Hematopoietic multipotent progenitor cell (in vitro differentiated cells): ENCODE results near the gene PRODH. TPM values are rescaled to one million over a fixed set of nuclear protein-coding genes. Genes with fewer than 3 reads are reported as not detected.
"Not testable (repeated sequence)": the region's sequence is repeated elsewhere in the genome, so short reads cannot be mapped to it uniquely, and the experiment has no call there.

Source experiments
- DNase-seq, 3 donors: peaks; one replicate each; pipeline ENCODE4 v3.0.0-alpha.2; 2011 to 2015; ENCODE audit warnings: low read depth in 2 of 3, low spot score in 2 of 3
- total RNA-seq: library from RNA; depleted of rRNA; stranded (reverse); fragments of >200 nt; gene quantifications from one replicate; pipeline ENCODE4 v1.2.3, GENCODE V29; 2012

The PRODH gene
- total RNA-seq, 1 donor: 4.0 TPM

- not testable (repeated sequence) for DNase-seq
Observed at GRCh38 chr22:18914558-18914957, 21.5 kb downstream of the PRODH start.

GRCh38 chr22:18912264-18912946 is 23.7 kb downstream of the PRODH start:
- DNase-seq: not testable (repeated sequence)

GRCh38 chr22:18911535-18911934 is 24.6 kb downstream of the PRODH start:
- not testable (repeated sequence) for DNase-seq

- no peak for DNase-seq
Observed at GRCh38 chr22:18909556-18909955, 26.5 kb downstream of the PRODH start.

- no peak for DNase-seq
Observed at GRCh38 chr22:18906896-18907295, 29.2 kb downstream of the PRODH start.

GRCh38 chr22:18906410-18906745 is 29.7 kb downstream of the PRODH start:
- DNase-seq: not testable (repeated sequence)

GRCh38 chr22:18905540-18906409 is 30.3 kb downstream of the PRODH start, which contains the start of gene DGCR6:
Gene DGCR6 (plus strand): TSS chr22:18906320. CDS start chr22:18906375, 55 bp downstream.
- DNase-seq: no peak

GRCh38 chr22:18896037-18896657 is 39.9 kb downstream of the PRODH start:
- DNase-seq: not testable (repeated sequence)

GRCh38 chr22:18893775-18894174 is 42.3 kb downstream of the PRODH start:
- not testable (repeated sequence) for DNase-seq

- not testable (repeated sequence) for DNase-seq
Observed at GRCh38 chr22:18890510-18891192, 45.4 kb downstream of the PRODH start.

GRCh38 chr22:18888115-18888514 is 48.0 kb downstream of the PRODH start:
- DNase-seq: no peak

- not testable (repeated sequence) for DNase-seq
Observed at GRCh38 chr22:18884465-18884864, 51.6 kb downstream of the PRODH start.

- peak in 1 of 3 donors; percentile 16 for DNase-seq
Observed at GRCh38 chr22:18881260-18881659, 54.8 kb downstream of the PRODH start.

Other genes with a start within 250 kb of the PRODH start
- 8.3 TPM for gene DGCR6, start 30.0 kb downstream of the PRODH start, total RNA-seq
- 80.0 TPM for gene DGCR2, start 186.1 kb upstream of the PRODH start, total RNA-seq
- gene TSSK2, start 195.0 kb upstream of the PRODH start, total RNA-seq: not detected
- 23.4 TPM for gene ESS2, start 208.4 kb upstream of the PRODH start, total RNA-seq
- gene GSC2, start 214.0 kb upstream of the PRODH start, total RNA-seq: not detected
- gene SLC25A1, start 242.4 kb upstream of the PRODH start, total RNA-seq: 71.9 TPM